Body of pancreas (tissue), 4 donors: ENCODE results near the gene DYRK3.

Source experiments
- POLR2A ChIP-seq, 3 donors: fragments of 450-650 bp; IDR thresholded peaks; one replicate each; pipeline ENCODE4 v1.6.1; 2016; ENCODE audit warnings: antibody characterized with exemption in 3 of 3, mild to moderate bottlenecking in 2 of 3
- TF ChIP-seq, protein P1 (sequence below), 7 experiments: fragments of 450-650 bp in 4 of 7; fragments of 200-600 bp in 3 of 7; sonication (generic) in 3 of 7; IDR thresholded peaks; one replicate each; pipeline ENCODE4 v1.5.1; 2016 to 2019; ENCODE audit warnings: antibody characterized with exemption in 7 of 7

DNA sequence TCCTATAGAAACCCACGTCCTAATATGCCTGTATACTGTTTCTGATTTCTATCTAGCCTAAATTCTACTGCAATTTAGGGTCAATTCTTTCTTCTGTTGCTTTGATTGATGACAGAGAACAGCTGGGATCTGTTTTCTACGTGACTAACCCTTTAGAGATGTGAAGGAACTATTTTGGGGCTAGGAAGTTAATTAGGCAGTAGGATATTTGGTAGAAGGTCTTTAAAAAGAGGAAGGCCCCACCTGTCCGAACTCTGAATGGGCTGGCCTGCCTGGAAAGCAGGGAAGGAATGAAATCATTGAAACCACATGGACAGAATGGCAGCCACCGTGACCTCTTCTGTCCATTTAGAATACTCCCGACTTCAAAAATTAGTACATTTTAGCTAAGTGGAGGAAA lies 44.1 kb upstream of the DYRK3 start:
- TF ChIP-seq, protein P1, sequence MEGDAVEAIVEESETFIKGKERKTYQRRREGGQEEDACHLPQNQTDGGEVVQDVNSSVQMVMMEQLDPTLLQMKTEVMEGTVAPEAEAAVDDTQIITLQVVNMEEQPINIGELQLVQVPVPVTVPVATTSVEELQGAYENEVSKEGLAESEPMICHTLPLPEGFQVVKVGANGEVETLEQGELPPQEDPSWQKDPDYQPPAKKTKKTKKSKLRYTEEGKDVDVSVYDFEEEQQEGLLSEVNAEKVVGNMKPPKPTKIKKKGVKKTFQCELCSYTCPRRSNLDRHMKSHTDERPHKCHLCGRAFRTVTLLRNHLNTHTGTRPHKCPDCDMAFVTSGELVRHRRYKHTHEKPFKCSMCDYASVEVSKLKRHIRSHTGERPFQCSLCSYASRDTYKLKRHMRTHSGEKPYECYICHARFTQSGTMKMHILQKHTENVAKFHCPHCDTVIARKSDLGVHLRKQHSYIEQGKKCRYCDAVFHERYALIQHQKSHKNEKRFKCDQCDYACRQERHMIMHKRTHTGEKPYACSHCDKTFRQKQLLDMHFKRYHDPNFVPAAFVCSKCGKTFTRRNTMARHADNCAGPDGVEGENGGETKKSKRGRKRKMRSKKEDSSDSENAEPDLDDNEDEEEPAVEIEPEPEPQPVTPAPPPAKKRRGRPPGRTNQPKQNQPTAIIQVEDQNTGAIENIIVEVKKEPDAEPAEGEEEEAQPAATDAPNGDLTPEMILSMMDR (IDR thresholded peaks at IDR 0.05): no peak
- TF ChIP-seq POLR2A (IDR thresholded peaks at IDR 0.05): no peak
